H9 (cell line): ENCODE data around the gene POLL. TPM values are rescaled to one million over a fixed set of nuclear protein-coding genes. Genes with fewer than 3 reads are reported as not detected.

Source experiments
- DNase-seq: peaks from one replicate; pipeline ENCODE4 v3.0.0-alpha.2; 2017
- H2AFZ ChIP-seq: one replicate; pipeline ENCODE4 v1.6.1; 2013; ENCODE audit warnings: mild to moderate bottlenecking, low read length, control low read depth, moderate library complexity
- H2AK5ac ChIP-seq: 2 replicates; pipeline ENCODE4 v1.6.1; 2013; ENCODE audit warnings: low read length, control low read depth, mixed read lengths; ENCODE audit not compliant: insufficient read length
- H2BK120ac ChIP-seq: one replicate; pipeline ENCODE4 v1.6.1; 2013; ENCODE audit warnings: low read depth, mild to moderate bottlenecking, low read length, control low read depth, inconsistent platforms; ENCODE audit not compliant: poor library complexity, severe bottlenecking
- H2BK12ac ChIP-seq: 2 replicates; pipeline ENCODE4 v1.6.1; 2013; ENCODE audit warnings: low read length, control low read depth, mixed read lengths, low read depth; ENCODE audit not compliant: insufficient read length
- H2BK15ac ChIP-seq: 2 replicates; pipeline ENCODE4 v1.6.1; 2013; ENCODE audit warnings: low read depth, low read length, control low read depth
- H2BK20ac ChIP-seq: one replicate; pipeline ENCODE4 v1.6.1; 2013; ENCODE audit warnings: low read depth, mild to moderate bottlenecking, low read length, control low read depth, inconsistent platforms; ENCODE audit not compliant: poor library complexity, severe bottlenecking
- H2BK5ac ChIP-seq: 2 replicates; pipeline ENCODE4 v1.6.1; 2013; ENCODE audit warnings: low read length, control low read depth, mixed read lengths; ENCODE audit not compliant: insufficient read length
- H3K14ac ChIP-seq: 2 replicates; pipeline ENCODE4 v1.6.1; 2013; ENCODE audit warnings: low read length, control low read depth; ENCODE audit not compliant: insufficient read depth
- H3K18ac ChIP-seq: 2 replicates; pipeline ENCODE4 v1.6.1; 2013; ENCODE audit warnings: low read depth, mild to moderate bottlenecking, mixed read lengths, low read length, control low read depth; ENCODE audit not compliant: insufficient read length
- H3K23ac ChIP-seq: 2 replicates; pipeline ENCODE4 v1.6.1; 2013; ENCODE audit warnings: low read length, control low read depth, mixed read lengths, low read depth; ENCODE audit not compliant: insufficient read length
- H3K23me2 ChIP-seq: 2 replicates; pipeline ENCODE4 v1.6.1; 2013; ENCODE audit warnings: low read depth, mild to moderate bottlenecking, mixed read lengths, low read length, control low read depth; ENCODE audit not compliant: insufficient read length, poor library complexity, severe bottlenecking
- H3K27ac ChIP-seq: 2 replicates; pipeline ENCODE4 v1.5.1; 2013; ENCODE audit warnings: low read length, control low read depth, mixed read lengths, low read depth; ENCODE audit not compliant: insufficient read length
- H3K27me3 ChIP-seq: 2 replicates; pipeline ENCODE4 v1.6.1; 2013; ENCODE audit warnings: low read length, control low read depth, inconsistent platforms; ENCODE audit not compliant: insufficient read depth
- H3K4ac ChIP-seq: 2 replicates; pipeline ENCODE4 v1.6.1; 2013; ENCODE audit warnings: low read depth, mild to moderate bottlenecking, control low read depth, inconsistent platforms, low read length, moderate library complexity
- H3K4me1 ChIP-seq: 2 replicates; pipeline ENCODE4 v1.6.1; 2013; ENCODE audit warnings: low read length, control low read depth, inconsistent platforms; ENCODE audit not compliant: insufficient read depth
- H3K4me2 ChIP-seq: 2 replicates; pipeline ENCODE4 v1.6.1; 2013; ENCODE audit warnings: low read length, control low read depth, mixed read lengths; ENCODE audit not compliant: insufficient read length, insufficient read depth
- H3K56ac ChIP-seq: 2 replicates; pipeline ENCODE4 v1.6.1; 2013; ENCODE audit warnings: low read depth, mild to moderate bottlenecking, mixed read lengths, low read length, control low read depth; ENCODE audit not compliant: insufficient read length
- H3K79me1 ChIP-seq: 2 replicates; pipeline ENCODE4 v1.6.1; 2013; ENCODE audit warnings: low read depth, mild to moderate bottlenecking, moderate library complexity, low read length, control low read depth, inconsistent platforms; ENCODE audit not compliant: insufficient read depth, poor library complexity, severe bottlenecking
- H3K79me2 ChIP-seq: 2 replicates; pipeline ENCODE4 v1.6.1; 2013; ENCODE audit warnings: low read length, control low read depth, inconsistent platforms; ENCODE audit not compliant: insufficient read depth
- H3K9ac ChIP-seq: 2 replicates; pipeline ENCODE4 v1.6.1; 2013; ENCODE audit warnings: low read length, control low read depth, mixed read lengths; ENCODE audit not compliant: insufficient read length; ENCODE audit errors: extremely low read depth
- H3K9me3 ChIP-seq: one replicate; pipeline ENCODE4 v1.6.1; 2013; ENCODE audit warnings: low read depth, low read length, inconsistent platforms; ENCODE audit not compliant: control insufficient read depth
- H3T11ph ChIP-seq: one replicate; pipeline ENCODE4 v1.6.1; 2013; ENCODE audit warnings: mild to moderate bottlenecking, low read length, control low read depth, inconsistent platforms
- H4K20me1 ChIP-seq: one replicate; pipeline ENCODE4 v1.6.1; 2013; ENCODE audit not compliant: control insufficient read depth, insufficient read length, insufficient read depth
- H4K5ac ChIP-seq: 2 replicates; pipeline ENCODE4 v1.6.1; 2013; ENCODE audit warnings: low read depth, mild to moderate bottlenecking, mixed read lengths, low read length, control low read depth; ENCODE audit not compliant: insufficient read length
- H4K8ac ChIP-seq: replicated peaks from 2 replicates; pipeline ENCODE4 v1.6.1; 2013; ENCODE audit warnings: low read length, control low read depth, mixed read lengths, low read depth; ENCODE audit not compliant: insufficient read length
- H4K91ac ChIP-seq: 2 replicates; pipeline ENCODE4 v1.6.1; 2013; ENCODE audit warnings: low read depth, mild to moderate bottlenecking, moderate library complexity, mixed read lengths, low read length, control low read depth; ENCODE audit not compliant: insufficient read length
- H3K27ac Mint-ChIP-seq, 3 experiments: 2 replicates in 2 of 3; 3 replicates in 1 of 3; pipeline ENCODE4 v1.8.0; 2020 to 2021; ENCODE audit warnings: mixed read lengths in 3 of 3, mild to moderate bottlenecking in 1 of 3, moderate library complexity in 1 of 3
- H3K27me3 Mint-ChIP-seq: 2 replicates; pipeline ENCODE4 v1.8.0; 2021; ENCODE audit warnings: low read depth, mild to moderate bottlenecking, moderate library complexity, mixed read lengths
- H3K36me3 Mint-ChIP-seq, 3 experiments: 2 replicates in 2 of 3; 3 replicates in 1 of 3; pipeline ENCODE4 v1.8.0; 2020 to 2021; ENCODE audit warnings: low read depth in 3 of 3, mixed read lengths in 3 of 3; ENCODE audit not compliant: insufficient read depth in 1 of 3
- H3K4me1 Mint-ChIP-seq, 2 experiments: 2 replicates each; pipeline ENCODE4 v1.8.0; 2020; ENCODE audit warnings: mixed read lengths in 2 of 2
- H3K4me3 Mint-ChIP-seq, 2 experiments: 2 replicates in 1 of 2; 3 replicates in 1 of 2; pipeline ENCODE4 v1.8.0; 2020 to 2021; ENCODE audit warnings: mild to moderate bottlenecking in 2 of 2, mixed read lengths in 2 of 2, moderate library complexity in 1 of 2
- H3K9me3 Mint-ChIP-seq, 2 experiments: 2 replicates in 1 of 2; 3 replicates in 1 of 2; pipeline ENCODE4 v1.8.0; 2020; ENCODE audit warnings: mild to moderate bottlenecking in 2 of 2, mixed read lengths in 2 of 2, moderate library complexity in 1 of 2
- CTCF ChIP-seq: fragments of 200-600 bp; sonication (generic); conservative IDR thresholded peaks from 3 replicates; pipeline ENCODE4 v1.8.0; 2021; ENCODE audit warnings: antibody characterized with exemption, mild to moderate bottlenecking
- WGBS: extraction: QIAGEN DNeasy Blood & Tissue Kit; methylation state at CpG from one replicate; pipeline ENCODE4 v1.1.7; 2013; ENCODE audit warnings: missing lambda C conversion rate, low lambda C conversion rate, mixed read lengths; ENCODE audit not compliant: insufficient read length; ENCODE audit errors: extremely low coverage; 5-methylcytosine and 5-hydroxymethylcytosine counted together
- total RNA-seq: library from RNA; stranded (reverse); gene quantifications from 2 replicates; pipeline ENCODE4 v1.2.1, GENCODE V29; 2021

POLL gene
- total RNA-seq, 1 experiment from 2014 or later, result 30.8 TPM

GRCh38 chr10:101568054-101568745 lies 19.9 kb downstream of the POLL start:
- Histone ChIP-seq H3K18ac (no peak overlapping the region), H2BK20ac (no peak overlapping the region), H3K79me1 (no peaks in the 10 kb centered on the region), H2BK120ac (no peak overlapping the region), H4K5ac (no peak overlapping the region), H3K27ac (no peak overlapping the region), H3K9me3 (no peaks in the 10 kb centered on the region), H2AK5ac (no peak overlapping the region), H3K23me2 (peaks cover 16% of the 10 kb centered on the region), H2BK12ac (no peak overlapping the region), H2BK5ac (no peak overlapping the region), H3K79me2 (no peaks in the 10 kb centered on the region), H3K4ac (no peak overlapping the region), H3K4me2 (no peak overlapping the region), H4K91ac (no peak overlapping the region), H3K14ac (no peak overlapping the region), H4K20me1 (no peaks in the 10 kb centered on the region), H3K27me3 (peaks cover 14% of the 10 kb centered on the region; the same call in 1 of the 2 replicates), H3K9ac (no peak overlapping the region), H2AFZ (no peak overlapping the region), H3T11ph (no peak overlapping the region), H2BK15ac (no peak overlapping the region), H3K23ac (no peak overlapping the region), H3K4me1 (no peaks in the 10 kb centered on the region), H4K8ac (no peak overlapping the region), H3K56ac (no peak overlapping the region)
- no peak for DNase-seq
- Mint-ChIP-seq H3K36me3 (no peaks in the 10 kb centered on the region; a peak in 1 of 7 replicates), H3K9me3 (no peaks in the 10 kb centered on the region; a peak in 1 of 5 replicates), H3K27ac (no peak overlapping the region; a peak in 1 of 7 replicates), H3K4me3 (peak overlapping the region in 1 of 2 experiments; percentile 62; a peak in 2 of 5 replicates), H3K4me1 (peaks cover 24 to 28% of the 10 kb centered on the region in 2 experiments), H3K27me3 (peaks cover 91% of the 10 kb centered on the region)
- no CpG with 5 or more reads among the region's 17 CpGs for WGBS
- TF ChIP-seq CTCF, result no peak
